ENCODE results near the gene DHRS1. TPM values are rescaled to one million over a fixed set of nuclear protein-coding genes. Genes with fewer than 3 reads are reported as not detected.

DHRS1 gene
- total RNA-seq, 4 donors from 2014 or later: 13.9 to 22.4 (median 19.2) TPM

DNA sequence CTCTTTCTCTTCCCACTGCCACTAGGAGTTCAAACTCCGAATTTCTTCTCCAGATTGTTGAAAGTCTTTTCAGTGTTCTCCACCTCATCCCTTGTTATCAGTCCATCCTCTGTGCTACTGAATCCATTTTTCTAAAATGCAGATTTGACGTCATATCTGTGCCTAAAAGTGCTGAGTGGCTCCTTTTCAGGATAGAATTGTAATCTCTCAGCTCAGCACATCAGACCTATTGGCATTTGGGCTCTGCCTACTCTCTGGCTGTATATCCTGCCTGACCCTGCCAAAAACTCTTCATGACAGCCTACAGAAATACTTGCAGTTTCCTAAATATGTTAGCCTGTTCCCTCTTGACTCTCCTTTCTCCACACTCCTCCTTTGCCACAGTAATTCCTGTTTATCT is 27.1 kb downstream of the DHRS1 start:
- DNase-seq (ENCODE audit: extremely low spot score): no peak
- Histone ChIP-seq H3K9me3 (no peaks in the 10 kb centered on the region), H3K4me3 (no peak overlapping the region), H3K4me1 (peaks cover 11 to 13% (median 13%) of the 10 kb centered on the region in 4 donors), H3K36me3 (peaks cover 3 to 28% (median 22%) of the 10 kb centered on the region in 4 donors), H3K27me3 (no peaks in the 10 kb centered on the region), H3K27ac (replicated peaks in 1 of 4) (no peak overlapping the region)
- no peak for TF ChIP-seq EP300 (IDR thresholded peaks at IDR 0.05)
- TF ChIP-seq, protein P1, sequence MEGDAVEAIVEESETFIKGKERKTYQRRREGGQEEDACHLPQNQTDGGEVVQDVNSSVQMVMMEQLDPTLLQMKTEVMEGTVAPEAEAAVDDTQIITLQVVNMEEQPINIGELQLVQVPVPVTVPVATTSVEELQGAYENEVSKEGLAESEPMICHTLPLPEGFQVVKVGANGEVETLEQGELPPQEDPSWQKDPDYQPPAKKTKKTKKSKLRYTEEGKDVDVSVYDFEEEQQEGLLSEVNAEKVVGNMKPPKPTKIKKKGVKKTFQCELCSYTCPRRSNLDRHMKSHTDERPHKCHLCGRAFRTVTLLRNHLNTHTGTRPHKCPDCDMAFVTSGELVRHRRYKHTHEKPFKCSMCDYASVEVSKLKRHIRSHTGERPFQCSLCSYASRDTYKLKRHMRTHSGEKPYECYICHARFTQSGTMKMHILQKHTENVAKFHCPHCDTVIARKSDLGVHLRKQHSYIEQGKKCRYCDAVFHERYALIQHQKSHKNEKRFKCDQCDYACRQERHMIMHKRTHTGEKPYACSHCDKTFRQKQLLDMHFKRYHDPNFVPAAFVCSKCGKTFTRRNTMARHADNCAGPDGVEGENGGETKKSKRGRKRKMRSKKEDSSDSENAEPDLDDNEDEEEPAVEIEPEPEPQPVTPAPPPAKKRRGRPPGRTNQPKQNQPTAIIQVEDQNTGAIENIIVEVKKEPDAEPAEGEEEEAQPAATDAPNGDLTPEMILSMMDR (IDR thresholded peaks at IDR 0.05): no peak
- no peak for TF ChIP-seq POLR2A (IDR thresholded peaks at IDR 0.05; ENCODE audit: low read depth)
- no peak for TF ChIP-seq POLR2AphosphoS5 (IDR thresholded peaks at IDR 0.05)
- intact Hi-C loops (cut with DNase I): no loop called here
- WGBS: 95% methylated on average over 2 of the region's 2 CpGs

DNA sequence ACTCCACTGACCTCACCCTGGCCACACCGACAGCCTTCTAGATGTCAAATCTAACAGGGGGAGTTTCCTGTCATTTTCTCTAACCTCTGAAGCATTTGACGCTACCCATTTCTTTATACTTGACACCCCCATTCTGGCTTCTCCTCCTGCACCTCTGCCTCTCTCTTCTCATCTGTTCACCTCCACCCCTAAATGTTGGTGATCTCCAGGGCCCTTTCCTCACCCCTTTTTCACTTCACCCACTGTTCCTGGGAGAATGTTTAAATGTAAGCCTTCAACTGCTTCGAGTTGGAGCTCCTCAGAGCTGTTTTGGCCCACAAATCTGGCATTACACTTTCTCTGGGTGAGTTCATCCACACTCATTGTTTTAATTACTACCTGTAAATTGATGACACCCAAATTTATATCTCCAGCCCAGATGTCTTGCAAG is 27.7 kb downstream of the DHRS1 start:
- intact Hi-C loops (cut with DNase I): no loop called here
- TF ChIP-seq EP300 (IDR thresholded peaks at IDR 0.05) (no peak), POLR2AphosphoS5 (IDR thresholded peaks at IDR 0.05) (no peak), POLR2A (IDR thresholded peaks at IDR 0.05; ENCODE audit: low read depth) (no peak)
- TF ChIP-seq, protein P1 (IDR thresholded peaks at IDR 0.05): no peak
- no peak for DNase-seq (ENCODE audit: extremely low spot score)
- Histone ChIP-seq H3K9me3 (no peaks in the 10 kb centered on the region), H3K4me3 (peak overlapping the region; percentile 70 to 95 (median 87)), H3K4me1 (peaks cover 11 to 13% (median 13%) of the 10 kb centered on the region in 4 donors), H3K36me3 (peaks cover 6 to 34% (median 28%) of the 10 kb centered on the region in 4 donors), H3K27ac (replicated peaks in 1 of 4) (peak overlapping the region; percentile 89 to 99 (median 94)), H3K27me3 (no peaks in the 10 kb centered on the region)
- WGBS: 29% methylated on average over 3 of the region's 3 CpGs

DNA sequence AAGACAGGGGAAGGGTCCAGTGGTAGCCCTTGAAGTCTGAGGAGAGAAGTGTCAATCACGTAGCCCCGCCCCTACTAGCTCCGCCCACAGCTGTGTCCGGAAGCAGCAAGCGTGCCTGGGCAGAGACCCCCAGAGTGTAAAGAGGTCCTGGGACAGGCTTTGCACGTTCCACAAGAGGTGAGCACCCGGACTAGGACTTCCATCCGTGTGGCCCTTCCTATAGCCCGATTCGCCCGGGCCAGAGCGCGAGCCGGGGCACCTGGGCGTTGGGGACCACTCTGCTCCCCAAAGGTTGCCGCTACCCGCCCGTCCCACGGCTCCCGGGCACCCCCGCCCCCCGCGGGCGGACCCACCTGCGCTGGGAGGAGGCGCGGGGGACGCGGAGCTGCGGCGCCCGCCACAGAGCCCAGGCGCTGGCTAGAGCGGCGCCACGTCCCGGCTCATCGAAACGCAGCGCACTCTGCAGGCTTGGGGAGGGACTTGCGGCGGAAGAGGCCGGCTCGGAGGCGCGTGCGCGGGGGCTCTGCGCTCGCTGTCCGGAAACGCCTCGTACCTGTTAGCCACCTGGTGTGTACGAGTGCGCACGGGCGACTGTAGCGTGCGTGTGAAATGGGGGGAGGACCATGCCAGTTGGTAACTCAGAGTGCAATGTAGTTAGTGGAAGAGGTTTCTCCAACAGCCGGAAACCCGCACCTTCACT is 28.3 kb downstream of the DHRS1 start, which contains the start of gene RABGGTA:
Gene RABGGTA (minus strand): TSS at position 464 of the 700 bp plus-strand sequence. CDS start 482 bp downstream, outside the sequence.
- Histone ChIP-seq H3K4me3 (peak within 1 kb of the TSS; percentile 70 to 95 (median 87)), H3K4me1 (peaks cover 11 to 13% (median 13%) of the 10 kb centered on the region in 4 donors), H3K27ac (replicated peaks in 1 of 4) (peak within 1 kb of the TSS; percentile 89 to 99 (median 94)), H3K9me3 (no peaks in the 10 kb centered on the region), H3K27me3 (no peaks in the 10 kb centered on the region), H3K36me3 (peaks cover 12 to 40% (median 34%) of the 10 kb centered on the region in 4 donors)
- TF ChIP-seq, protein P1 (IDR thresholded peaks at IDR 0.05): peak; percentile 71 to 86 (median 81)
- TF ChIP-seq POLR2A (IDR thresholded peaks at IDR 0.05; ENCODE audit: low read depth): no peak
- TF ChIP-seq POLR2AphosphoS5 (IDR thresholded peaks at IDR 0.05): peak; percentile 76 to 77
- no peak for TF ChIP-seq EP300 (IDR thresholded peaks at IDR 0.05)
- peak; percentile 93 for DNase-seq (ENCODE audit: extremely low spot score)
- intact Hi-C loops (cut with DNase I): no loop called here
- 8% methylated on average over 2 of the region's 61 CpGs for WGBS

DNA sequence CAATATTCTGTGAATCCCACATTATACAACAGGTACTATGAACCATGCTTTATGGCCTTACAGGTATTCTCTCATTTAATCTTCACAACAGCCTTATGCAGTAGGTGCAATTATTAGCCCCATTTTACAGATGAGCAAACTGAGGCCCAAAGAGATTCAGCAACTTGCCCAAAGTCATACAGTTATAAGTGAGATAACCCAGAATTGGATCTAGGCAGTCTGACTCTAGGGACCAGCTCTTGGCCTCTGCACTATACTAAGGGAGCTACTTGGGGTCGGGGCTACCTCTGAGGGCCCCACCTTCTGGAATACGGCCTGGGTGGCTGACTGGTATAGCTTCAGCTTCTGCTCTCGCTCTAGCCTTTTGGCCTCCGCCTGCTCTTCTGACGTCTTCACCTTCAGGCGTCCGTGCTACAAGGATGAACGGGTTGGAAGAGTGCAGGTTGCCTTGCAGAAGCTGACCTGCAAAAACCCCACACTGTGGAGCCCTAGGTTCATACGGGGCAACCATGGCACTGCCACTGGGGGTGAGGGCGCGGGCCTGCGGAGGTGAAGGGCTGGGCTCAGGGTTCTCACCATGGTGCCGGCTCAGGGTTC is 28.9 kb downstream of the DHRS1 start:
- H3K27me3 ChIP-seq: no peaks in the 10 kb centered on the region
- no peak for TF ChIP-seq POLR2A (IDR thresholded peaks at IDR 0.05; ENCODE audit: low read depth)
- TF ChIP-seq, protein P1 (IDR thresholded peaks at IDR 0.05): no peak
- no peak for TF ChIP-seq EP300 (IDR thresholded peaks at IDR 0.05)
- no peak for TF ChIP-seq POLR2AphosphoS5 (IDR thresholded peaks at IDR 0.05)
- 27% methylated on average over 6 of the region's 13 CpGs for WGBS
- H3K9me3 ChIP-seq: no peaks in the 10 kb centered on the region
- intact Hi-C loops (cut with DNase I): no loop called here
- peaks cover 16 to 46% (median 38%) of the 10 kb centered on the region in 4 donors for H3K36me3 ChIP-seq
- peak overlapping the region; percentile 70 to 95 (median 87) for H3K4me3 ChIP-seq
- no peak for DNase-seq (ENCODE audit: extremely low spot score)
- H3K27ac ChIP-seq (replicated peaks in 1 of 4): peak overlapping the region; percentile 89 to 99 (median 94)
- peaks cover 11 to 13% (median 13%) of the 10 kb centered on the region in 4 donors for H3K4me1 ChIP-seq
